IPS DF 6.9 (cell line): ENCODE measurements around the gene ABHD8.

ENCODE experiments used
- DNase-seq: peaks from one replicate; pipeline ENCODE4 v3.0.0-alpha.2; 2013; ENCODE audit warnings: low read depth, low spot score
- H3K27ac ChIP-seq: one replicate; pipeline ENCODE4 v1.5.1; 2013; ENCODE audit warnings: low read length, control low read depth
- H3K27me3 ChIP-seq: 2 replicates; pipeline ENCODE4 v1.6.1; 2013; ENCODE audit warnings: mild to moderate bottlenecking, low read length; ENCODE audit not compliant: control insufficient read depth, insufficient read depth
- H3K36me3 ChIP-seq: 2 replicates; pipeline ENCODE4 v1.6.1; 2013; ENCODE audit warnings: low read length; ENCODE audit not compliant: control insufficient read depth, insufficient read depth
- H3K4me1 ChIP-seq: 2 replicates; pipeline ENCODE4 v1.6.1; 2013; ENCODE audit warnings: low read length; ENCODE audit not compliant: control insufficient read depth, insufficient read depth
- H3K4me3 ChIP-seq: 2 replicates; pipeline ENCODE4 v1.5.1; 2013; ENCODE audit warnings: mild to moderate bottlenecking, low read length
- H3K9me3 ChIP-seq: 2 replicates; pipeline ENCODE4 v1.6.1; 2013; ENCODE audit warnings: low read length, inconsistent platforms; ENCODE audit not compliant: control insufficient read depth, insufficient read depth
- WGBS: extraction: QIAGEN DNeasy Blood & Tissue Kit; methylation state at CpG from one replicate; pipeline ENCODE4 v1.1.7; 2013; ENCODE audit warnings: mixed read lengths, missing lambda C conversion rate; ENCODE audit not compliant: insufficient read length, insufficient coverage; 5-methylcytosine and 5-hydroxymethylcytosine counted together

The ABHD8 gene

GRCh38 chr19:17263712-17264640 lies 39.2 kb downstream of the ABHD8 start:
- Histone ChIP-seq H3K4me3 (no peak overlapping the region), H3K4me1 (0 out of 2 replicates have a peak, but pooled peaks cover 2% of the 10 kb centered on the region), H3K9me3 (peaks cover 4% of the 10 kb centered on the region), H3K36me3 (peaks cover 6% of the 10 kb centered on the region; the same call in 1 of the 2 replicates), H3K27ac (no peak overlapping the region), H3K27me3 (no peaks in the 10 kb centered on the region)
- no peak for DNase-seq
- no CpG with 5 or more reads among the region's 23 CpGs for WGBS

- H3K9me3 ChIP-seq, result peaks cover 4% of the 10 kb centered on the region
- no peak for DNase-seq
Measured at GRCh38 chr19:17262557-17262956, 40.7 kb downstream of the ABHD8 start.

GRCh38 chr19:17260842-17261325 lies 42.3 kb downstream of the ABHD8 start:
- Histone ChIP-seq H3K4me1 (0 out of 2 replicates have a peak, but pooled peaks cover 2% of the 10 kb centered on the region), H3K36me3 (peaks cover 12% of the 10 kb centered on the region), H3K27ac (no peak overlapping the region), H3K9me3 (peaks cover 5% of the 10 kb centered on the region), H3K27me3 (no peaks in the 10 kb centered on the region), H3K4me3 (no peak overlapping the region)
- WGBS, result no CpG with 5 or more reads among the region's 15 CpGs
- peak; percentile 88 for DNase-seq

More at GRCh38 chr19:17262557-17262956, 40.7 kb downstream of the ABHD8 start:
- peaks cover 12% of the 10 kb centered on the region for H3K36me3 ChIP-seq
- H3K27ac ChIP-seq, result no peak overlapping the region
- no peak overlapping the region for H3K4me3 ChIP-seq
- no CpG with 5 or more reads among the region's 16 CpGs for WGBS
- H3K4me1 ChIP-seq, result 0 out of 2 replicates have a peak, but pooled peaks cover 2% of the 10 kb centered on the region
- H3K27me3 ChIP-seq, result no peaks in the 10 kb centered on the region

GRCh38 chr19:17259934-17260333 lies 43.3 kb downstream of the ABHD8 start:
- WGBS, result no CpG with 5 or more reads among the region's 1 CpG
- no peak for DNase-seq
- Histone ChIP-seq H3K36me3 (peaks cover 12% of the 10 kb centered on the region), H3K27ac (no peak overlapping the region), H3K27me3 (no peaks in the 10 kb centered on the region), H3K4me1 (0 out of 2 replicates have a peak, but pooled peaks cover 2% of the 10 kb centered on the region), H3K4me3 (no peak overlapping the region), H3K9me3 (peaks cover 5% of the 10 kb centered on the region)

GRCh38 chr19:17259118-17259780 lies 44.0 kb downstream of the ABHD8 start:
- no peak overlapping the region for H3K27ac ChIP-seq
- no peaks in the 10 kb centered on the region for H3K4me1 ChIP-seq
- H3K36me3 ChIP-seq, result peaks cover 12% of the 10 kb centered on the region
- H3K27me3 ChIP-seq, result no peaks in the 10 kb centered on the region
- no peak overlapping the region for H3K4me3 ChIP-seq
- peaks cover 5% of the 10 kb centered on the region for H3K9me3 ChIP-seq
- no CpG with 5 or more reads among the region's 9 CpGs for WGBS
- no peak for DNase-seq

- peaks cover 12% of the 10 kb centered on the region for H3K36me3 ChIP-seq
- no peaks in the 10 kb centered on the region for H3K27me3 ChIP-seq
- H3K4me1 ChIP-seq, result no peaks in the 10 kb centered on the region
- peaks cover 5% of the 10 kb centered on the region for H3K9me3 ChIP-seq
- no peak for DNase-seq
- no CpG with 5 or more reads among the region's 3 CpGs for WGBS
- no peak overlapping the region for H3K4me3 ChIP-seq
- no peak overlapping the region for H3K27ac ChIP-seq
Measured at GRCh38 chr19:17256130-17256529, 47.1 kb downstream of the ABHD8 start.

- Histone ChIP-seq H3K36me3 (peaks cover 12% of the 10 kb centered on the region), H3K4me1 (no peaks in the 10 kb centered on the region), H3K27me3 (no peaks in the 10 kb centered on the region), H3K4me3 (no peak overlapping the region), H3K27ac (no peak overlapping the region), H3K9me3 (peaks cover 5% of the 10 kb centered on the region)
- DNase-seq, result no peak
- WGBS, result no CpG with 5 or more reads among the region's 18 CpGs
Measured at GRCh38 chr19:17255150-17255621, 48.0 kb downstream of the ABHD8 start.

- peaks cover 10% of the 10 kb centered on the region for H3K36me3 ChIP-seq
- no peak overlapping the region for H3K4me3 ChIP-seq
- peaks cover 5% of the 10 kb centered on the region for H3K9me3 ChIP-seq
- WGBS, result no CpG with 5 or more reads among the region's 10 CpGs
- H3K27me3 ChIP-seq, result no peaks in the 10 kb centered on the region
- DNase-seq, result no peak
- no peaks in the 10 kb centered on the region for H3K4me1 ChIP-seq
- no peak overlapping the region for H3K27ac ChIP-seq
Measured at GRCh38 chr19:17254636-17255035, 48.6 kb downstream of the ABHD8 start.

GRCh38 chr19:17249887-17250548 lies 53.2 kb downstream of the ABHD8 start:
- H3K4me1 ChIP-seq, result peaks cover 10% of the 10 kb centered on the region
- DNase-seq, result no peak
- no peak overlapping the region for H3K27ac ChIP-seq
- H3K4me3 ChIP-seq, result no peak overlapping the region
- H3K27me3 ChIP-seq, result no peaks in the 10 kb centered on the region
- no peaks in the 10 kb centered on the region for H3K9me3 ChIP-seq
- WGBS, result no CpG with 5 or more reads among the region's 15 CpGs
- no peaks in the 10 kb centered on the region for H3K36me3 ChIP-seq
